Measurements from ENCODE around the gene KDELR3.

KDELR3 gene

GRCh38 chr22:38433871-38434270, 34.0 kb upstream of the KDELR3 start:
- H3K4me3 ChIP-seq (replicated peaks; ENCODE audit: low read depth, low read length) = no peak overlapping the region
- no peaks in the 10 kb centered on the region for H3K36me3 ChIP-seq (ENCODE audit: control insufficient read depth, insufficient read depth, low read length)
- H3K27me3 ChIP-seq (replicated peaks; ENCODE audit: control insufficient read depth, insufficient read depth, low read length) = no peaks in the 10 kb centered on the region; the same call in 1 of the 2 replicates
- no peak for DNase-seq (ENCODE audit: extremely low read depth, insufficient read length)
- no peak for TF ChIP-seq CTCF (IDR thresholded peaks at IDR 0.05; ENCODE audit: insufficient read depth, low read length, poor library complexity, severe bottlenecking)

DNA sequence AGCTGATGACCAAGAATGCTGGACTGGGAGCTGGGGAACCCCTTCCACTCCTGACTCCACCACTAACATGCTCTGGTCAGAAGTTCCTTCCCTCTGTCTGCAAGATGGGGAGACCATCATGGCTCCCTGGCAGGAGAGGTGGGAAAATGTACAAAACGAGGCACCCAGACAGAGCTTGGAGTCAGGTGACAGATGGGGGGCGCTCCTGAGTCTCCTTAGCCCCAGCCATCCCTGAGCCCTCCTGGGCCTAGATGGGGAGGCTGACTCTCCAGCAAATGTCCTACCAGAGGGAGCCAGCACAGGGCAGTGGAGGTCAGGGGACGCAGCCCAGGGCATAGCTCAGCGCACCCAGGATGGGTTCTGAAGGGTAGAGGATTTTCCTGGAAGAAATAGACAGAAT, 32.9 kb upstream of the KDELR3 start:
- no peak for DNase-seq (ENCODE audit: extremely low read depth, insufficient read length)
- TF ChIP-seq CTCF (IDR thresholded peaks at IDR 0.05; ENCODE audit: insufficient read depth, low read length, poor library complexity, severe bottlenecking) = peak; percentile 13
- H3K4me3 ChIP-seq (replicated peaks; ENCODE audit: low read depth, low read length) = no peak overlapping the region
- no peaks in the 10 kb centered on the region; the same call in 1 of the 2 replicates for H3K27me3 ChIP-seq (replicated peaks; ENCODE audit: control insufficient read depth, insufficient read depth, low read length)
- H3K36me3 ChIP-seq (ENCODE audit: control insufficient read depth, insufficient read depth, low read length) = no peaks in the 10 kb centered on the region

- Histone ChIP-seq H3K4me3 (replicated peaks; ENCODE audit: low read depth, low read length) (no peak overlapping the region), H3K36me3 (ENCODE audit: control insufficient read depth, insufficient read depth, low read length) (no peaks in the 10 kb centered on the region), H3K27me3 (replicated peaks; ENCODE audit: control insufficient read depth, insufficient read depth, low read length) (no peaks in the 10 kb centered on the region; the same call in 1 of the 2 replicates)
- no peak for TF ChIP-seq CTCF (IDR thresholded peaks at IDR 0.05; ENCODE audit: insufficient read depth, low read length, poor library complexity, severe bottlenecking)
- no peak for DNase-seq (ENCODE audit: extremely low read depth, insufficient read length)
Observed at GRCh38 chr22:38435965-38436364, 31.9 kb upstream of the KDELR3 start.

- Histone ChIP-seq H3K4me3 (replicated peaks; ENCODE audit: low read depth, low read length) (no peak overlapping the region), H3K36me3 (ENCODE audit: control insufficient read depth, insufficient read depth, low read length) (no peaks in the 10 kb centered on the region), H3K27me3 (replicated peaks; ENCODE audit: control insufficient read depth, insufficient read depth, low read length) (no peaks in the 10 kb centered on the region; the same call in 1 of the 2 replicates)
- DNase-seq (ENCODE audit: extremely low read depth, insufficient read length) = no peak
- no peak for TF ChIP-seq CTCF (IDR thresholded peaks at IDR 0.05; ENCODE audit: insufficient read depth, low read length, poor library complexity, severe bottlenecking)
Observed at GRCh38 chr22:38436629-38437395, 31.1 kb upstream of the KDELR3 start.

DNA sequence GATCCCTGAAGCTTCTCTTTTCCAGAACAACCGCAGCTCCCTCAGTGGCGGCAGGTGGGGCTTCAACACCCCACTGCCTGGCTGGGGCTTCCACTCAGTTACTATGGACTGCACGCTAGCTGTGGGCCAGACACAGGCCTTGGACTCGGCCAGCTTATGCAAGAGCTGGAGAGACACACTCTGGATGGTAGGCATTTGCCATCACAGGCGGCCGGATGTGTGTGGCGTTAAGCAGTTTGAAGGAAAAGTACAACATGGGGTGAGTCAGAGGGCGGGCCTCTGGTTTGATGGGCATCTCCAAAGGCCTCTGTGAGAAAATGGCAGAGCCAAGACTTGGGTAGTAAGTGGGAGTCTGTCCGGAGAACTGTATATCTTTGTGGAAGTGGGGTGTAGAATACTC, 30.5 kb upstream of the KDELR3 start:
- no peaks in the 10 kb centered on the region; the same call in 1 of the 2 replicates for H3K27me3 ChIP-seq (replicated peaks; ENCODE audit: control insufficient read depth, insufficient read depth, low read length)
- TF ChIP-seq CTCF (IDR thresholded peaks at IDR 0.05; ENCODE audit: insufficient read depth, low read length, poor library complexity, severe bottlenecking) = no peak
- H3K4me3 ChIP-seq (replicated peaks; ENCODE audit: low read depth, low read length) = no peak overlapping the region
- no peaks in the 10 kb centered on the region for H3K36me3 ChIP-seq (ENCODE audit: control insufficient read depth, insufficient read depth, low read length)
- no peak for DNase-seq (ENCODE audit: extremely low read depth, insufficient read length)
